ENCODE data around the gene USP10. TPM values are rescaled to one million over a fixed set of nuclear protein-coding genes. Genes with fewer than 3 reads are reported as not detected.

Gene USP10
- total RNA-seq, 1 donor from 2014 or later, result 100 TPM

DNA sequence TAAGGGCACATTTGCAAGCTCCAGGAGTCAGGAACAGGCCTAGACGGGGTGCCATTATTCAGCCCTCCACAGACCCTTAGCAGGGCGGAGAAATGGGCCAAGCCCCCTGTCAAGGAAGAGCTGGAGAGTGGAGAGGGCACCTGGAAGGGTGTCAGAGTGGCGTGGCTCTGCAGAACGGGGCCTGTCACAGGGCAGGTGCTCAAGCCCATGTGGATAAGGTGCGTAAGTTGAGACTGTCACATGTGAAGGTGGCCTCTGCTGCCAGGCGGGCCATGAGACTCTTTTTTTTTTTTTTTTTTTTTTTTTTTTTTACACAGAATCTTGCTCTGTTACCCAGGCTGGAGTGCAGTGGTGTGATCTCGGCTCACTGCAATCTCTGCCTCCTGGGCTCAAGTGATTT, 108.0 kb downstream of the USP10 start:
- TF ChIP-seq, protein P1, sequence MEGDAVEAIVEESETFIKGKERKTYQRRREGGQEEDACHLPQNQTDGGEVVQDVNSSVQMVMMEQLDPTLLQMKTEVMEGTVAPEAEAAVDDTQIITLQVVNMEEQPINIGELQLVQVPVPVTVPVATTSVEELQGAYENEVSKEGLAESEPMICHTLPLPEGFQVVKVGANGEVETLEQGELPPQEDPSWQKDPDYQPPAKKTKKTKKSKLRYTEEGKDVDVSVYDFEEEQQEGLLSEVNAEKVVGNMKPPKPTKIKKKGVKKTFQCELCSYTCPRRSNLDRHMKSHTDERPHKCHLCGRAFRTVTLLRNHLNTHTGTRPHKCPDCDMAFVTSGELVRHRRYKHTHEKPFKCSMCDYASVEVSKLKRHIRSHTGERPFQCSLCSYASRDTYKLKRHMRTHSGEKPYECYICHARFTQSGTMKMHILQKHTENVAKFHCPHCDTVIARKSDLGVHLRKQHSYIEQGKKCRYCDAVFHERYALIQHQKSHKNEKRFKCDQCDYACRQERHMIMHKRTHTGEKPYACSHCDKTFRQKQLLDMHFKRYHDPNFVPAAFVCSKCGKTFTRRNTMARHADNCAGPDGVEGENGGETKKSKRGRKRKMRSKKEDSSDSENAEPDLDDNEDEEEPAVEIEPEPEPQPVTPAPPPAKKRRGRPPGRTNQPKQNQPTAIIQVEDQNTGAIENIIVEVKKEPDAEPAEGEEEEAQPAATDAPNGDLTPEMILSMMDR (IDR thresholded peaks at IDR 0.05; ENCODE audit: partially characterized antibody, unreplicated experiment), result no peak
- no peak overlapping the region for H3K4me3 Mint-ChIP-seq (ENCODE audit: unreplicated experiment)
- H3K36me3 Mint-ChIP-seq (ENCODE audit: unreplicated experiment), result peaks cover 5% of the 10 kb centered on the region
- peaks cover 12% of the 10 kb centered on the region for H3K9me3 Mint-ChIP-seq (ENCODE audit: unreplicated experiment)
- no peak for DNase-seq
- peaks cover 7% of the 10 kb centered on the region for H3K27me3 Mint-ChIP-seq (ENCODE audit: unreplicated experiment)
- H3K27ac Mint-ChIP-seq (ENCODE audit: unreplicated experiment), result peak overlapping the region; percentile 22
- no peaks in the 10 kb centered on the region for H3K4me1 Mint-ChIP-seq (ENCODE audit: low read depth, unreplicated experiment)

DNA sequence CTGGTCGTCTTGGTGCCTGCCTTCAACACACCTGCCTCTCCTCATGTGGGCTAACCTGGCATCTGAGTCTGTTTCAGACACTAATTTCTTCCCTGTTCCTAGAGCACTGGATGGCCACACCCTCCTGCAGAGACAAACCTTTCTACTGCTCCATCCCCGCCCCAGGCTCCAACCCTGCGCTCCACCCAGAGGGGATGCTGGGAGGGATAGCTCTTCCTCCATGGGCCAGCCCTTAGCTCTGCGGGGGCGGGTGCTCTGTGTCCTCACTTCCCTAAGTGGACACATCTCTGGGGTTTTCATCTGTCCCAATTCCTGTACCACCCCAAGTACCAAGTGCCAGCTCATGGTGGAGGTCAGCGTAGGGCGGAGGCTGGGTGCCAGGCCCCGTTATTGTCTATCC, 109.0 kb downstream of the USP10 start:
- H3K27ac Mint-ChIP-seq (ENCODE audit: unreplicated experiment), result no peak overlapping the region
- TF ChIP-seq, protein P1 (IDR thresholded peaks at IDR 0.05; ENCODE audit: partially characterized antibody, unreplicated experiment), result no peak
- no peak for DNase-seq
- no peak overlapping the region for H3K4me3 Mint-ChIP-seq (ENCODE audit: unreplicated experiment)
- H3K4me1 Mint-ChIP-seq (ENCODE audit: low read depth, unreplicated experiment), result no peaks in the 10 kb centered on the region
- H3K9me3 Mint-ChIP-seq (ENCODE audit: unreplicated experiment), result peaks cover 8% of the 10 kb centered on the region
- H3K36me3 Mint-ChIP-seq (ENCODE audit: unreplicated experiment), result peaks cover 5% of the 10 kb centered on the region
- H3K27me3 Mint-ChIP-seq (ENCODE audit: unreplicated experiment), result peaks cover 7% of the 10 kb centered on the region

- TF ChIP-seq, protein P1 (IDR thresholded peaks at IDR 0.05; ENCODE audit: partially characterized antibody, unreplicated experiment), result no peak
- Mint-ChIP-seq H3K9me3 (ENCODE audit: unreplicated experiment) (peaks cover 7% of the 10 kb centered on the region), H3K36me3 (ENCODE audit: unreplicated experiment) (no peaks in the 10 kb centered on the region), H3K4me3 (ENCODE audit: unreplicated experiment) (no peak overlapping the region), H3K4me1 (ENCODE audit: low read depth, unreplicated experiment) (peaks cover 7% of the 10 kb centered on the region), H3K27ac (ENCODE audit: unreplicated experiment) (no peak overlapping the region), H3K27me3 (ENCODE audit: unreplicated experiment) (peaks cover 8% of the 10 kb centered on the region)
- no peak for DNase-seq
Observed at GRCh38 chr16:84810518-84811273, 110.9 kb downstream of the USP10 start.

DNA sequence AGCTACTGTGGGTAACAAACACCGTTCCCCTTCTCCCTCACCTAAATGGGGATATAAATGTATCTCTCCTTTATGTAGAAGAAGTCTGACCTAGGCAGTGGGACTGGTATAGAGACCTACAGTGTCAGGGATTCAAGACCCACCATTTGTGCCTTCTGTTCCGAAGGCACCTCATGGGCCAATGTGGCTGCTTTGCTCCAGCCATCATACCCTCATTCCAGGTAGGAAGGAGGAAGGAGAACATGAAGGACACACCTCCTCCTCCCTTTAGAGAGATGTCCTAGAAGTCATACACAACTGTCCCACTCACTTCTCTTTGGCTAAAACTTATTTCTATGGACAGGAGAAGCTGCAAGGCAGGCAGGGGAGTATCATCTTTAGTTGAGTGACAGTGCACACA, 111.7 kb downstream of the USP10 start:
- Mint-ChIP-seq H3K4me3 (ENCODE audit: unreplicated experiment) (no peak overlapping the region), H3K27ac (ENCODE audit: unreplicated experiment) (no peak overlapping the region), H3K4me1 (ENCODE audit: low read depth, unreplicated experiment) (peaks cover 7% of the 10 kb centered on the region)

More for the DNA sequence above, 111.7 kb downstream of the USP10 start:
- no peak for DNase-seq
- Mint-ChIP-seq H3K9me3 (ENCODE audit: unreplicated experiment) (peaks cover 5% of the 10 kb centered on the region), H3K27me3 (ENCODE audit: unreplicated experiment) (peaks cover 7% of the 10 kb centered on the region), H3K36me3 (ENCODE audit: unreplicated experiment) (no peaks in the 10 kb centered on the region)
- TF ChIP-seq, protein P1 (IDR thresholded peaks at IDR 0.05; ENCODE audit: partially characterized antibody, unreplicated experiment), result no peak

Data from glutamatergic neuron (in vitro differentiated cells).